HG03060 (cell line): ENCODE data around the gene ZFP91.
"Not testable (repeated sequence)": the region's sequence is repeated elsewhere in the genome, so short reads cannot be mapped to it uniquely, and the experiment has no call there.

ENCODE experiments used
- ATAC-seq: cut with Tn5 transposase; IDR thresholded peaks from one replicate; pipeline ENCODE4 v1.9.1; 2021; ENCODE audit warnings: low read depth, moderate number of reproducible peaks; ENCODE audit not compliant: unreplicated experiment

Gene ZFP91, protein sequence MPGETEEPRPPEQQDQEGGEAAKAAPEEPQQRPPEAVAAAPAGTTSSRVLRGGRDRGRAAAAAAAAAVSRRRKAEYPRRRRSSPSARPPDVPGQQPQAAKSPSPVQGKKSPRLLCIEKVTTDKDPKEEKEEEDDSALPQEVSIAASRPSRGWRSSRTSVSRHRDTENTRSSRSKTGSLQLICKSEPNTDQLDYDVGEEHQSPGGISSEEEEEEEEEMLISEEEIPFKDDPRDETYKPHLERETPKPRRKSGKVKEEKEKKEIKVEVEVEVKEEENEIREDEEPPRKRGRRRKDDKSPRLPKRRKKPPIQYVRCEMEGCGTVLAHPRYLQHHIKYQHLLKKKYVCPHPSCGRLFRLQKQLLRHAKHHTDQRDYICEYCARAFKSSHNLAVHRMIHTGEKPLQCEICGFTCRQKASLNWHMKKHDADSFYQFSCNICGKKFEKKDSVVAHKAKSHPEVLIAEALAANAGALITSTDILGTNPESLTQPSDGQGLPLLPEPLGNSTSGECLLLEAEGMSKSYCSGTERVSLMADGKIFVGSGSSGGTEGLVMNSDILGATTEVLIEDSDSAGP

DNA sequence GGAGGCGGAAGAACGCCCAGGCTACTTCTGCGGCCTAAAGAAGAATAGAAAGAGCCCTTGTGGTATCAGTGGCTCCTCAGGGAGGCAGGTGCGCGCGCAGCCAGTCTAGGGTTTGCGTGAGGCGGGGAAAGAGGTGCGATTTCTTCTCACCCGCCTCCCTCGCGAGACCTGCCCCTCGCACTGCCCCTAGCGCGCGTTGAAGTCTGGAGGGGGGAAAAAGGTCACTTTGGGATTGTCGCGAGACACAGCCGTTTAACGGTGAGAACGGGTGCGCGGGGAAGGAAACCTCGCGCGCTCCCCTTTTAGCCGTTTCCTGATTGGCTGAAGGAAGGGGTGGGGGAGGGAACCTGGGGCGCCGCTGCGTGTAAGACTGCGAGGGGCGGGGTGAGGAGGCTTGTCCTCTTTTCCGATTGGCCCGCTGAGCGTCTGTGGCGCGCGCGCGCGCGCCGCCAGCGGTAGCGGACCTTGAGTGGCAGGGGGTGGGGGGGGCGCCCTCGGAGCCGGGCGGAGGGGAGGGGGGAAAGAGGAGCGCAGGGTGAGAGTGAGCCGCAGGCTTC, at the start of gene ZFP91:
Gene ZFP91 (plus strand): TSS at position 429 of the 557 bp plus-strand sequence. CDS start 219 bp downstream, outside the sequence.
- peak; percentile 18 for ATAC-seq

DNA sequence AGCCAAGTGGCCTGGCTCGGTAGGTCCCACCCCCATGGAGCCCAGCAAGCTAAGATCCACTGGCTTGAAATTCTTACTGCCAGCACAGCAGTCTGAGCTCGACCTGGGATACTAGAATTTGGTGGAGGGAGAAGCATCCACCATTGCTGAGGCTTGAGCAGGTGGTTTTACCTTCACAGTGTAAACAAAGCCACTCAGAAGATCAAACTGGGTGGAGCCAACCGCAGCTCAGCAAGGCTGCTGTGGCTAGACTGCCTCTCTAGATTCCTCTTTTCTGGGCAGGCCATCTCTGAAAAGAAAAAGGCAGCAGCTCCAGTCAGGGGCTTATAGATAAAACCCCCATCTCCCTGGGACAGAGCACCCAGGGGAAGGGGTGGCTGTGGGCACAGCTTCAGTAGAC, 48.6 kb upstream of the ZFP91 start:
- no peak for ATAC-seq

GRCh38 chr11:58531865-58532341, 47.0 kb upstream of the ZFP91 start:
- ATAC-seq = no peak

DNA sequence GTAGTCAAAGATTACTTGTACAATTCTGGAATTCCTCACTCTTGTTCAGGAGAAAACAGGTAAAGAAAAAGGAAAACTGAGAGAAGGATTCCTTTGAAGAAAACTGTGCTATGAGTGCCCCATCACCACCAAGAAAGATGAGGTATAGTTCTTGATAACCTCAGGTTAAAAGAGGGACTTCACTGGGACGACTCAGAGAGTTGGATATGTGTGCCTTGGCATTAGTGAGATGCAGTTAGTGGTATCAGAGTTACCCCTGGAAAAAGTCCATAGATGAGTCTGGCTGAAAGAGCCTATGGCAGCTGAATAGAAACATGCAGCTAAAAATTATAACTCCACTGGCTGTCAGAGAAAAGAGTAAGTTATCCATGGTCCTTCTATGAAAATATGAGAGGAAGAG, 32.0 kb upstream of the ZFP91 start:
- ATAC-seq = no peak

DNA sequence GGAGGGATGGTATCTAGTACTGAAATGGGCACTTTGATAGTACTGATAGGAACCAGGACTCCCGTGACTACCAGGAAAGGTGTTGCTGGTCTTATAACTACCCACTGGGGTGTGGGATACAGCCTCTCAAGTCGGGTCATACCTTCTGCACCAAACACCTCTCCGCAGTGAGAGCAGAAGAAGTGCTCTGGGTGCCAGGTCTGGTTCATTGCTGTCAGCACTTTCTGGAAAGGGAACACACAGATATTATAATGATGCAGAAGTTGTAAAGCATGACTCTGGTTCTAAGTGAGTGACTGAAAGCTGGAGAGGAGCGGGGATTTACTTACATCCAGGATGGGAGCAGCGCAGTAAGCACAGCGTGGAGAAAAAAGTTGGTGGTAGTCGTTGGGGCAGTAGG, 29.2 kb upstream of the ZFP91 start:
- ATAC-seq = no peak

GRCh38 chr11:58560842-58561241, 18.0 kb upstream of the ZFP91 start:
- ATAC-seq = no peak

DNA sequence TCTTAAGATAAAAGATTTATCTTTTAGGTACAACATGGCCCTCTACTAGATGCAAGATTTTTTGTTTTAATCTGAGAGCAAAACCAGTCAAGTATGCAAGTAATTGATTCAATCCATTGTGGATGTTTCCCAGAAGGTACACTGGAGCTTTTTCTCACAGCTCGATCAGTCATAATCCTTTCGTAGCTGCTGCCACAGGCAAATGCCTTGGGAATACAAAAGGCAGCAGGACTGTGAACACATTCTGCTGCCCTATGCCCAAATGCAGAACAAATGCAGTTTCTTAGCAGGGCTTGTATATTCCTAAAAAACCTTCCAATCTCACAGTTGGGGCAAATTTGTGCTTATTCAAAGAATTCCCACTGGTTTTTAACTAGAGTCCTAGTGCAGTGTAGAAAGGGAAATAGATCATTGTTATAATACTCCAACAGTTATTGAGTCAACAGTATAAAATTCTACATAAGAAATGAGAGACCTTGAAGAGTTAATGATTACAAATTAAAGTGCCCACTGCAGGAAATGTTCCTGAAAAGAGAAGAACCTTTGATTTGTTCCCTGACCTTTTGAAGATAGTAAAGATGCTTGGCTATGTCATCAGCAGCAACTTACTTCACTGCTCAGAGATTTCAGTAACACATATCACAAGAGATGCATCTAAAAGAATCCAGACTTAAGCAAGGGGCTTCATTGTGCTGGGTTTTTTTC, 17.3 kb upstream of the ZFP91 start:
- ATAC-seq = no peak

DNA sequence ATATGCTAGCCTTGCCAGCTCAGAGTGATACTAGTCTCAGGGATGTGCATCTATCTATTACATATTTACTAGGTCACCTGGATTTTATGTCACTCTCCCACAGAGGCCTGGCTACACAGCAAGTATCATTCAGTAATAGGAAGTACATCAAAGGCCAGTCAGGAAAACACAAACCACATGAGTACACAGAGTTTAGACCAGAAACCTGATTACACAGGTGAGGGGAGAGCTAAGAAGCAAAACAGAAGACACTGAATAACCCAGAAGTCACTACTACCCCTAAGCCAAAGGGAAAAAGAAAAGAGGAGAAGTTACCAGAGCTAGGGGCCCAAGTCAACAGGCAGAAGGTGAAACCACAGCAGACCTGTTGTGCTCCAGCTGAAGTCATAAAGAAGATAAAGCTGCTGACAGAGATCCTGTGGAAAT, 16.5 kb upstream of the ZFP91 start:
- peak; percentile 69 for ATAC-seq

DNA sequence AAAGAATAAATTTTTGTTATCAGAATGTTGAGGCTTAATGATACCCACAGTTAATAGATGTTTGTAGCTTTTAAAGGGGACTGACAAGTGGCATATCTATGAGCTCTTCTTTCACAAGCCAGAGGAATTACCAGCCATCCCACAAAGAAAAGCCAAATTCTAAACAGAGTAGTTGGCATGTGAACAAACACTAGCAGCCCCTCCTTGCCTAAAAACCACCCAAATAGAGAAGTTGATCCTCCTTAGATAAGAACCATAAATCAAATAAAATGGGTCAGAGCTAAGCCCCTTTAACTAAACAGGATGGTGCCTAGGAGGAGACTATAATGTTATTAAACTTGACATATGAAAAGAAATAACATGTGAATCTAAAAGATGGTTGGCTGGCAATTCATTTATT, 14.6 kb upstream of the ZFP91 start:
- ATAC-seq = no peak

DNA sequence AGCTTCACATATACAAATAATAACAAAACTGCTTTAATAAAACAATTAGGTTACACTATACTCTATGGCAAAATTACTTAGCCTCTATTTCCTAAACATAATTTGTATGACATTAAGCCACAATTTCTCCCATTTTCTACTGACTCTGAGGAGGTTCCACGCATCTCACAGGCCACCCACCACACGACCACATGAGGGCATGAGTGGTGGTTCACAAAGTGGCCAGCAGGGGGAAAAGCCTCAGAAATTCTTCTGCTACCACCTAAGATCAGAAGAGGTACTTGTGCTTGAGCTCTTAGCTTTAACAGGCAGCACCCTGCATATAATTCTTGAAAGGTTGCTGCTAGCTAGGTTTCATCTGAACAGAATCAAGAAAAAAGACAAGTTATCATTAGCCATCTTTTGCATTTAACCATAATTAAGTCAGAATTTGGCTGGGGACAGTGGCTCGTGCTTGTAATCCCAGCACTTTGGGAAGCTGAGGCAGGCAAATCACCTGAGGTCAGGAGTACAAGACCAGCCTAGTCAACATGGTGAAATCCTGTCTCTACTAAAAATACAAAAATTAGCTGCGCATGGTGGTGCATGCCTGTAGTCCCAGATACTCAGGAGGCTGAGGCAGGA, 10.9 kb upstream of the ZFP91 start:
- ATAC-seq = peak; percentile 69

DNA sequence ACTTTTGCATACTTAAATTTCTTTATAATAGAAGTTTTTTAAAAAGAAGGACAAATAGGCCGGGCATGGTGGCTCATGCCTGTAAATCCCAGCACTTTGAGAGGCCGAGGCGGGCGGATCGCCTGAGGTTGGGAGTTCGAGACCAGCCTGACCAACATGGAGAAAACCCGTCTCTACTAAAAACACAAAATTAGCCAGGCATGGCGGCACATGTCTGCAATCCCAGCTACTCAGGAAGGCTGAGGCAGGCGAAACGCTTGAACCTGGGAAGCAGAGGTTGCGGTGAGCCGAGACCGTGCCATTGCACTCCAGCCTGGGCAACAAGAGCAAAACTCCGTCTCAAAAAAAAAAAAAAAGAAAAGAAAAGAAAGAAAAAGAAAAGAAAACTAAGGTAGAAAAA, 6.0 kb upstream of the ZFP91 start:
- ATAC-seq = not testable (repeated sequence)

DNA sequence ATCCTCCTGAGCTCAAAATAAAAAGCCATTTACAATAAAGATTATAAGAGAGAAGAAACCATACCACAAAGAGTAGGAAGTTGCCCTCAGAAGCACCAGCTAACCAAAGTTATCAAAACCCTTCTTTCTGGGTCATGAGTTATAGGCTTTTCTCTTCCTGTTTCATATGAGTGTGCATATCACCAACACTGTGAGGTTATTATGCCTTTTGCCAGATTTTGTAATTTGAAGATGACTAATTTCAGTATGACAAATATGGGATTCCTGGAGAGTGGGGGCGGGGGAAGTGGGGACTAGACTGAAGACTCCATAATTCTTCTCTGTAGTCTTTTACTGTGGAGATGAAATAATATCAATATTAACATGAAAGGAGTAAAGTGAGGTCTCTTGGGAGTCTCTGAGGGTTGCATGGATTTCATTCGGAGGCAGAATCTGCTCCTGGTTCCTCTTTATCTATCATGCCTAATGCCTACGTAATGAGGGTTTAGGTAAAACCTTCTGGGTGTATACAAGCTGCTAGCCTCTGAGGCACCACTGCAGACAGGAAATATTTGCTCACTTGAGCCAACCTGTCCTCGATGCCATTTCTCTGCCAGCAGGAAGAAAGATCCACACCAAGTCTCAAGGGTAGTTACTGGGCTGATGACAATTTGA, 5.3 kb upstream of the ZFP91 start:
- peak; percentile 21 for ATAC-seq

- no peak for ATAC-seq
These were observed 4.0 kb upstream of the ZFP91 start for GRCh38 chr11:58574881-58575280.

- no peak for ATAC-seq
These were observed 3.4 kb upstream of the ZFP91 start, which contains the start of gene LPXN for GRCh38 chr11:58575377-58576020. Gene LPXN (minus strand): TSS chr11:58575856. CDS start chr11:58575772, 84 bp downstream.

DNA sequence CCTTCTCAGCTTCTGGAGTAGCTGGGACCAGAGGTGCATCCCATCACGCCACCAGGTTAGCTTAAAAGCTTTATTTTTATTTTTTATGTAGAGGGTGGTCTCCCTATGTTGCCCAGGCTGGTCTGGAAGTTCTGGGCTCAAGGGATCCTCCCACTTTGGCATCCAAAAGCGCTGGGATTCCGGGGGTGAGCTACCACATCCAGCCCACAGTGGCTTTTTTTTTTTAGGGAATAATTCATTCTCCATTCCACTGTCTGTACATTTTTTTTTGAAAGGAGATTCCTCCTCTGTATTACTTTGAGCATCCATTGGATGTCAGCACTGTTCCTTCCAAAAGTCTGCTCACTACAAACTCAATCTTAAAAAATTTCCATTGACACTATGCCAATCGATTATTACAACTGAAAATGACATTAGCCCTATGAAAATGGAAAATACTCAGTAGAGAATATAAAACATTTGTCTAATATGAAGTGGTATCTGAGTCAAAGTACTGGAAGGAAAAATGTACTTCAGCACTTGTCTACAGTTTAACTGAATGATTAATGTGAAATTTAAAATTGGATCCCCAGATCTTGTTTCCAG, 1.9 kb upstream of the ZFP91 start:
- no peak for ATAC-seq

GRCh38 chr11:58577555-58578135, 1.2 kb upstream of the ZFP91 start:
- ATAC-seq = peak; percentile 37

DNA sequence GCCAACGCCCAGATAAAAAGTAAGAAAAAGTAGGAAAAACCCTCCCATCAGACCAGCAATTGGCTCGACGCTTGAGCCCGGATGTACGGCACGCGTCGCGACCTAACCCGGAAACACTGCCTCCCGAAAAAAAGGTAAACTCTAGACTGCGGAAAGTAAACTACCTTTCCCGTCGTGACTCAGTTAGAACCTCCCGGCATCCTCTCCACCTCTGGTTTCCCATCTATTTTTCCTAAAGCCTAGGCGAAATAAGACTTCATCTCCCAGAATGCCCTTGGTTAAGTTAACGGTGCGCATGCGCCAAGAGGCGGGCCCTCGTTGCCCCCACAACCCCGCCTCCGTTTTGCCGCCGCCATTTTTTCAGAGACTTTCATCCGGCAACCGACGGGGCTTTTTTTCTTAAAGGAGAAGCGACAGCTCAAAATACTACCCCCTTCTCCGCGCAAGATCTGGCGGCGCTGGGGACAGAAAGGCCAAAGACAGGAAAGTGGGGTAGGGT, 678 bp upstream of the ZFP91 start:
- peak; percentile 23 for ATAC-seq
